Osteocyte (in vitro differentiated cells): Measurements from ENCODE around the gene IFT52. TPM values are rescaled to one million over a fixed set of nuclear protein-coding genes. Genes with fewer than 3 reads are reported as not detected.

Source experiments
- DNase-seq: peaks from one replicate; pipeline ENCODE4 v3.0.0; 2021; ENCODE audit warnings: mixed read lengths; ENCODE audit not compliant: unreplicated experiment; ENCODE audit errors: extremely low spot score
- H3K27ac Mint-ChIP-seq: one replicate; pipeline ENCODE4 v1.8.0; 2021; ENCODE audit warnings: mild to moderate bottlenecking, mixed read lengths; ENCODE audit not compliant: unreplicated experiment
- H3K27me3 Mint-ChIP-seq: one replicate; pipeline ENCODE4 v1.8.0; 2021; ENCODE audit warnings: mixed read lengths; ENCODE audit not compliant: unreplicated experiment
- H3K36me3 Mint-ChIP-seq: one replicate; pipeline ENCODE4 v1.8.0; 2021; ENCODE audit warnings: mixed read lengths; ENCODE audit not compliant: unreplicated experiment
- H3K4me1 Mint-ChIP-seq: one replicate; pipeline ENCODE4 v1.8.0; 2021; ENCODE audit warnings: mixed read lengths; ENCODE audit not compliant: unreplicated experiment
- H3K4me3 Mint-ChIP-seq: one replicate; pipeline ENCODE4 v1.8.0; 2021; ENCODE audit warnings: mild to moderate bottlenecking, moderate library complexity, mixed read lengths; ENCODE audit not compliant: unreplicated experiment
- H3K9me3 Mint-ChIP-seq: one replicate; pipeline ENCODE4 v1.8.0; 2021; ENCODE audit warnings: mixed read lengths; ENCODE audit not compliant: unreplicated experiment
- CTCF ChIP-seq: fragments of 200-600 bp; sonication (generic); IDR thresholded peaks from 2 replicates; pipeline ENCODE4 v1.5.0; 2021; ENCODE audit warnings: antibody characterized with exemption, mild to moderate bottlenecking, moderate library complexity
- total RNA-seq: library from RNA; stranded (reverse); gene quantifications from 2 replicates; pipeline ENCODE4 v1.2.1, GENCODE V29; 2021

The IFT52 gene
- total RNA-seq, 1 donor from 2014 or later = 55.3 TPM

- no peak for DNase-seq
- no peak overlapping the region for H3K27ac Mint-ChIP-seq
These were observed 36.4 kb upstream of the IFT52 start for GRCh38 chr20:43554369-43554768.

GRCh38 chr20:43558412-43559146, 32.2 kb upstream of the IFT52 start, which contains the start of gene SGK2:
TSS of gene SGK2 (plus strand) at chr20:43559027. CDS start at chr20:43566496, 7,469 bp downstream.
- peak within 1 kb of the TSS; percentile 55 for H3K27ac Mint-ChIP-seq
- no peaks in the 10 kb centered on the region for H3K9me3 Mint-ChIP-seq
- no peak within 1 kb of the TSS for H3K4me3 Mint-ChIP-seq
- no peak for DNase-seq
- no peak for TF ChIP-seq CTCF
- no peaks in the 10 kb centered on the region for H3K36me3 Mint-ChIP-seq
- H3K4me1 Mint-ChIP-seq = peaks cover 15% of the 10 kb centered on the region
- no peaks in the 10 kb centered on the region for H3K27me3 Mint-ChIP-seq

More at GRCh38 chr20:43554369-43554768, 36.4 kb upstream of the IFT52 start:
- H3K4me1 Mint-ChIP-seq = peaks cover 34% of the 10 kb centered on the region
- TF ChIP-seq CTCF = no peak
- H3K36me3 Mint-ChIP-seq = no peaks in the 10 kb centered on the region
- no peak overlapping the region for H3K4me3 Mint-ChIP-seq
- no peaks in the 10 kb centered on the region for H3K9me3 Mint-ChIP-seq
- H3K27me3 Mint-ChIP-seq = no peaks in the 10 kb centered on the region

GRCh38 chr20:43559147-43559987, 31.4 kb upstream of the IFT52 start:
- no peak for DNase-seq
- H3K4me3 Mint-ChIP-seq = no peak overlapping the region
- H3K9me3 Mint-ChIP-seq = no peaks in the 10 kb centered on the region
- no peaks in the 10 kb centered on the region for H3K36me3 Mint-ChIP-seq
- no peak for TF ChIP-seq CTCF
- H3K27ac Mint-ChIP-seq = no peak overlapping the region
- H3K4me1 Mint-ChIP-seq = peaks cover 15% of the 10 kb centered on the region
- no peaks in the 10 kb centered on the region for H3K27me3 Mint-ChIP-seq

GRCh38 chr20:43560974-43561373, 29.8 kb upstream of the IFT52 start:
- Mint-ChIP-seq H3K27ac (no peak overlapping the region), H3K9me3 (no peaks in the 10 kb centered on the region), H3K36me3 (no peaks in the 10 kb centered on the region), H3K4me1 (peaks cover 15% of the 10 kb centered on the region), H3K4me3 (no peak overlapping the region), H3K27me3 (no peaks in the 10 kb centered on the region)
- no peak for TF ChIP-seq CTCF
- no peak for DNase-seq

- H3K9me3 Mint-ChIP-seq = no peaks in the 10 kb centered on the region
- no peak for TF ChIP-seq CTCF
- H3K4me3 Mint-ChIP-seq = no peak overlapping the region
- peaks cover 6% of the 10 kb centered on the region for H3K4me1 Mint-ChIP-seq
- DNase-seq = no peak
- H3K27me3 Mint-ChIP-seq = no peaks in the 10 kb centered on the region
- H3K27ac Mint-ChIP-seq = no peak overlapping the region
- H3K36me3 Mint-ChIP-seq = no peaks in the 10 kb centered on the region
These were observed 27.3 kb upstream of the IFT52 start for GRCh38 chr20:43563429-43563828.
